Skeletal muscle satellite cell (primary cell): Measurements from ENCODE around the gene ADRM1.

Experiments used
- H3K27me3 ChIP-seq: 2 replicates; pipeline ENCODE4 v1.7.0; 2013; ENCODE audit warnings: low read length; ENCODE audit not compliant: control insufficient read depth, insufficient read depth
- H3K36me3 ChIP-seq: 2 replicates; pipeline ENCODE4 v1.7.0; 2013; ENCODE audit warnings: mild to moderate bottlenecking, control low read depth, low read length; ENCODE audit not compliant: insufficient read depth
- H3K4me1 ChIP-seq: 2 replicates; pipeline ENCODE4 v1.7.0; 2013; ENCODE audit warnings: low read length; ENCODE audit not compliant: control insufficient read depth, insufficient read depth
- H3K4me2 ChIP-seq: 2 replicates; pipeline ENCODE4 v1.7.0; 2013; ENCODE audit warnings: mild to moderate bottlenecking, low read length
- H3K4me3 ChIP-seq: 2 replicates; pipeline ENCODE4 v1.7.0; 2013; ENCODE audit warnings: low read length
- H3K9ac ChIP-seq: 2 replicates; pipeline ENCODE4 v1.7.0; 2013; ENCODE audit warnings: mild to moderate bottlenecking, low read depth, low read length, moderate library complexity
- H3K9me3 ChIP-seq: replicated peaks from 2 replicates; pipeline ENCODE4 v1.7.0; 2013; ENCODE audit warnings: mild to moderate bottlenecking, control low read depth, low read length

Gene ADRM1

DNA sequence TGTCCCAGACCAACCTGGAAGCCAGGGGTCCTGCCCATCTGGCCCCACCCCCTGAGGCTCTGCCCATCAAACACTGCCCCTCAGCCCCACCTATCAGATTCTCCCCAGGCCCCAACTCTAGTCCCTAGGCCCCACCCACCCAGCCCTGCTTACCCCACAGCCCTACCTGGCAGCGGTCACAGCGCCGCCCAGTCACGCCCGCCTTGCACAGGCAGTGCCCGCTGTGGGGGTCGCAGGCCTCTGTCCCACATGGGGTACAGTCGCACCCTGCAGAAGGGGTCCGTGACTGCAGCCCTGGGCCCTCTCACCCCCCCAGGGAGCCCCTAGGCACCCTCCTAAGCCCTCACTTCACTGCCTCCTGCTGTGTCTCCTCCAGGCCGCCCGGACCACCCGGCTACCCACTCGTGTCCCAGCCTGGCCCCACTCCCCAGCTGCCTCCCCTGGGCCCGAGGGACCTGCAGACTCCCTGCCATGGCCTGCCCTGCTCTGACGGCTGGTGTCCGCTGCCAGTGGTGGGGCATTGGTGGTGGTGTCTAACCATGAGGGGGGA lies 19.8 kb downstream of the ADRM1 start:
- H3K9ac ChIP-seq: no peak overlapping the region
- no peaks in the 10 kb centered on the region for H3K27me3 ChIP-seq
- no peak overlapping the region for H3K4me3 ChIP-seq
- H3K4me2 ChIP-seq: no peak overlapping the region
- peaks cover 12% of the 10 kb centered on the region for H3K36me3 ChIP-seq
- H3K9me3 ChIP-seq: no peaks in the 10 kb centered on the region
- H3K4me1 ChIP-seq: no peaks in the 10 kb centered on the region

DNA sequence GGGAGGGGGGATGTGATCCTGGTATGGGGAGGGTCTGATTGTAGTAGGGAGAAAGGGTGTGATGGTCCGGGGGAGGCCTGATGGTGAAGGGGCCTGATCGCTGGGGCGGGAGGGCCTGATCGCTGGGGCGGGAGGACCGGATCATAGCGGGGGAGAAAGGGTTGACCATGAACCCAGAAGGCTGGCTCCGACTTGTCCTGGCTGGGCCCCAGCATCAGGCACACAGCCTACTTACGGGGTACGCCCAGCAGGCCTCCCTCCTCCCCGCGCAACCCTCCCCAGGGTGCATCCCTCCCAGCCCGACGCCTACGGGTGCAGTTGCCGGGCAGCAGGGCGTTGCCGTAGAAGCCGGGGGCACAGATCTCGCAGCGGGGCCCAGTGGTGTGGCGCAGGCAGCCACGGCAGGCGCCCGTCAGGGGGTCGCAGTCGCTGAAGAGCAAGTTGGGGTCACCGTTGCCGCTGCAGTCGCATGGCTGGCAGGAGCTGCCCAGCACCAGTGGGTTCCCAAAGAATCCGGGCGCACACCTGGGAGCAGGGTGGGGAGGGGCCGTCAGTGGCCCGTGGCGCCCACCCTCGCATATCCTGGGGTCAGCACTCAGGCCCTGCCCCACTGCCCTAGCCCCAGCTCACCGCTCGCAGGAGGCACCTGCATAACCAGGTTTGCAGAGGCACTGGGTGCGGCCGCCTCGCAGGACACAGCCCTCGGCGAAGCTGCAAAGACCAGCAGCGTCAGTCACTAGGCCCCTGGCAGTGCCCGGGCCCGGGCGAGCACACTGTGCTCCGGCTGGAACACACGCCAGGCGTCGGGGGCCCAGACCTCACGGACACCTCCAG lies 20.6 kb downstream of the ADRM1 start:
- Histone ChIP-seq H3K4me1 (no peaks in the 10 kb centered on the region), H3K27me3 (no peaks in the 10 kb centered on the region), H3K4me3 (no peak overlapping the region), H3K4me2 (no peak overlapping the region), H3K36me3 (peaks cover 12% of the 10 kb centered on the region), H3K9me3 (no peaks in the 10 kb centered on the region), H3K9ac (no peak overlapping the region)

DNA sequence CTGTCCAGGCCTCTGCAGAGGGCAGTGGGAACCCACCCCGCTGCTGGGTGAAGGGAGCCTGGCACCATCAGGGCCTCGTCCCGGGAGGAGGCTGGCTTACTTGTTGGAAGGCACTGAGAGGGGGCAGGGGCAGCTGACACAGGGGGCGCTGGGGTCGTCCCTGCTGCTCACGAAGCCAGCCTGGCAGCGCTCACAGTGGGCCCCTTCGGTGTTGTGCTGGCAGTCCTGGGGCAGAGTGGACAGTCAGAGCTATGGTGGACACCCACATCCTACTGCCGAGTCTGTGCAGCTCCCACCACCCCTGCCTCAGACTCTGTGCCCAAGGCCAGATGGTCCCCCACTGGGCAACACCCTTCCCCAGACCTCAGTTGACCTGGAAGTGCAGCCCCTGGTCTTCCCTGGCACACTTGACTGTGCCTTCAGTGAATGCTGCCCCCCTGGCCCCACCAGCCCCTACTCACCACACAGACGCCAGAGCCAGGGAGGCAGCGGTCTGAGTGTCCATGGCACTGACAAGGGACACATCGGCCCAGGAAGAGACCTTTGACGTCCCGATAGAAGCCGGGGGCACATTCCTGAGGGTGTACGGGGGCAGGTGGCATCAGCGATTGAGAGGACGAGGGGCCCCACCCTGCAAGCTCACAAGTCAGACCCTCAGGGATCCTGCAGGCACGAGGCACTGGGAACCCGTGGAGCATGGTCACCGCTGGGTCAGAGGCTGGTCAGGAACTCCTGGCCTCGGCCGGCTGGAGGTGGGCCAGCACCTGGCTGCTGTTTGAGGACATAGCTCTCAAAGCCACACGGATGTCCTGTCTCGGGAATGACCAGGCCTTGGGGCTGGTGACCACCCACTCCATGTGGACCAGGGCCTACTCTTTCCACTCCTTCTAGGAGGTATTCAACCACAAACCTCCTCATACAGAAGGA lies 21.4 kb downstream of the ADRM1 start:
- Histone ChIP-seq H3K9me3 (no peaks in the 10 kb centered on the region), H3K4me3 (no peak overlapping the region), H3K27me3 (no peaks in the 10 kb centered on the region), H3K4me2 (no peak overlapping the region), H3K9ac (no peak overlapping the region), H3K36me3 (peaks cover 12% of the 10 kb centered on the region), H3K4me1 (no peaks in the 10 kb centered on the region)

- Histone ChIP-seq H3K36me3 (peaks cover 16% of the 10 kb centered on the region), H3K4me1 (no peaks in the 10 kb centered on the region), H3K9me3 (no peaks in the 10 kb centered on the region), H3K27me3 (no peaks in the 10 kb centered on the region), H3K4me3 (no peak overlapping the region), H3K4me2 (no peak overlapping the region), H3K9ac (no peak overlapping the region)
Measured at GRCh38 chr20:62325172-62325905, 22.5 kb downstream of the ADRM1 start.

DNA sequence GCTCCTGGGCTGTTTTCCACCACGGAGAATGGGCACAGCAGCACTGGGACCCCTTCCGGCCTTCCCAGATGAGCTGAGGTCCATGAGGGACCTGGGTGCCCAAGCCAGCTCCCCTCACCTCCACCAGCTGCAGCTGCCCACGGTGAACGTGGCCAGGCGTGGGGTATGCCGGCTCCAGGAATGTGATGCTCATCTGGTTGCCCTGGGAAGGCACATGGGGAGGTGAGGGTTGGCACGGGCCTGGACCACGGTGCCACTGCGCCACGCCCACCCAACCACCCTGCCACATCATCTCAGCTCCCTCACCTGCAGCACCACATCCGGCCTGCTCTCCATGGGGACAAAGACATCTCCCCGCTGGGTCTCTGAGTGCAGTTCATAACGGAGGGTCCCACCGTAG lies 23.8 kb downstream of the ADRM1 start:
- peaks cover 19% of the 10 kb centered on the region for H3K36me3 ChIP-seq
- no peak overlapping the region for H3K4me2 ChIP-seq
- H3K27me3 ChIP-seq: no peaks in the 10 kb centered on the region
- no peaks in the 10 kb centered on the region for H3K9me3 ChIP-seq
- no peak overlapping the region for H3K9ac ChIP-seq
- no peaks in the 10 kb centered on the region for H3K4me1 ChIP-seq
- no peak overlapping the region for H3K4me3 ChIP-seq

GRCh38 chr20:62326959-62327725 lies 24.3 kb downstream of the ADRM1 start:
- H3K4me3 ChIP-seq: no peak overlapping the region
- H3K27me3 ChIP-seq: no peaks in the 10 kb centered on the region
- H3K4me1 ChIP-seq: no peaks in the 10 kb centered on the region
- H3K36me3 ChIP-seq: peaks cover 19% of the 10 kb centered on the region
- no peaks in the 10 kb centered on the region for H3K9me3 ChIP-seq
- no peak overlapping the region for H3K9ac ChIP-seq
- H3K4me2 ChIP-seq: no peak overlapping the region

DNA sequence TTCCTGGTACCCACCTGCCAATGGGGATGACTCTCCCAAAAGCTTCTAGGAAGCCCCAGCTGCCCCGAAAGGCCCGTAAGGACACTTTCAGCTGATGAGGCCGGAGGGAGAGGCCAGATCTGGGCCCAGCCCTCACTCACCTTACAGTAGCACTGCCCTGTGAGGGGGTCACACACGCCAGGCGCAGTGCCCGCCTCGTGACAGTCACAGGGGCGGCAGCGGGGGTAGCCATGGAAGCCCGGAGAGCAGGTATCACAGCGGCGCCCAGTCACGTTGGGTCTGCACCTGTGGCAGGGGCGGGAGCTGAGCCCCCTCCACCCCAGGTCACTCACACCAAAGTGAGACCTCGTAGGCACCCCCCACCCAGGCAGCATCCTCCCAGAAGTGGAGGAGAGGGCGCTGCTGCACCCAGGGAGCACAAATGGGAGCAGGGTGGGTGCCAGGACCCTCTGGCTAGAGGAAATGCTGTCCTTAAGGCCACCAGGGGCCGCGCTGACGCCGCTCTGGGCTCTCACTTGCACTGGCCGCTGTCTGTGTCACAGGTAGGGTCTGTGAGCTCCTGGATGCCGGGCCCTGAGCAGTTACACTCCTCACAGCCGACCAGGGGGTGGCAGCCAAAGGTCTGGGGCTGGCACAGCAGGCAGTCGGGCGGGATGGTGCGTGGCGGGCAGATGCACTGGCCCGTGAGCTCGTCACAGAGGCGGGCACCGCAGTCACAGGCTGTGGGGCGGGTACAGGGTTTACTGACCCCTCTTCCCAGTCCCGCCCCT lies 25.1 kb downstream of the ADRM1 start:
- Histone ChIP-seq H3K27me3 (no peaks in the 10 kb centered on the region), H3K9ac (no peak overlapping the region), H3K4me1 (no peaks in the 10 kb centered on the region), H3K4me2 (no peak overlapping the region), H3K36me3 (peaks cover 19% of the 10 kb centered on the region), H3K4me3 (no peak overlapping the region), H3K9me3 (no peaks in the 10 kb centered on the region)

- H3K9ac ChIP-seq: no peak overlapping the region
- H3K27me3 ChIP-seq: no peaks in the 10 kb centered on the region
- H3K9me3 ChIP-seq: no peaks in the 10 kb centered on the region
- H3K4me1 ChIP-seq: no peaks in the 10 kb centered on the region
- H3K4me3 ChIP-seq: no peak overlapping the region
- H3K36me3 ChIP-seq: peaks cover 18% of the 10 kb centered on the region
- no peak overlapping the region for H3K4me2 ChIP-seq
Measured at GRCh38 chr20:62328684-62329388, 26.0 kb downstream of the ADRM1 start.

- no peaks in the 10 kb centered on the region for H3K4me1 ChIP-seq
- peaks cover 12% of the 10 kb centered on the region for H3K36me3 ChIP-seq
- H3K4me2 ChIP-seq: no peak overlapping the region
- H3K4me3 ChIP-seq: no peak overlapping the region
- H3K27me3 ChIP-seq: no peaks in the 10 kb centered on the region
- H3K9ac ChIP-seq: no peak overlapping the region
- H3K9me3 ChIP-seq: no peaks in the 10 kb centered on the region
Measured at GRCh38 chr20:62329389-62330377, 26.9 kb downstream of the ADRM1 start.
